ENCODE results near the gene TNRC6C. TPM values are rescaled to one million over a fixed set of nuclear protein-coding genes. Genes with fewer than 3 reads are reported as not detected.

The TNRC6C gene
- total and polyA plus RNA-seq, 2 experiments from 2014 or later, result 4.2 to 5.6 TPM

DNA sequence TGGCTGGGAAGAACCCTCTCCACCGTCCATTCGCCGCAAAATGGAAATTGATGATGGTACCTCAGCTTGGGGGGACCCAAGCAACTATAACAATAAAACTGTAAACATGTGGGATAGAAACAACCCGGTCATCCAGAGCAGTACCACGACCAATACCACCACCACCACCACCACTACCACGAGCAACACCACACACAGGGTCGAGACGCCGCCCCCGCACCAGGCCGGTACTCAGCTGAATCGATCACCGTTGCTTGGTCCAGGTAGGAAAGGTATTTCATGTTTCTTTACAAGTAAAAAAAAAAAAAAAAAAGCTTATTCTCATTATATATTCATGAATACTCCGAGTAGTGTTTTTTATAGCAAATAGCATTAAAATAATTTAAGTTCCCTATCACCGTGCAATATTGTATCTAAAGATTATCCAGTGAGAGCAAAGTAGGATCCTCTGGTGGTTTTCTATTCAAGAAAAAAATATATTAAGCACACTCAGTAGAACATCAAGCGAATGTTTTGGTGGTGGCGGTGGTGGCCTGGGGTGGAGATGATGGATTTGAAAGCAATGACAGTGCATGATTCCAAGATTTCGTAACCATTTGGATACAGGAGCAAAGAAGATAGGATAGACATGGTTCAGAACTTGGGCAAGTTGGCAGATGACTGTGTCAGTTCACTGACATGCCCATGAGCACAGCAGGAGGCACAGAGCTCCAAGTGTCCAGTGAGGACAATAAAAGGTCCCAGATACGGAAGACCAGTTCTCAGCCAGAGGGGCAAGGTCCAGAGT lies 92.9 kb downstream of the TNRC6C start:
- Histone ChIP-seq H3K9me2 (replicated peaks; ENCODE audit: insufficient read depth) (no peaks in the 10 kb centered on the region), H4K20me1 (ENCODE audit: insufficient read depth, poor library complexity, severe bottlenecking) (no peaks in the 10 kb centered on the region), H3K4me1 (ENCODE audit: insufficient read depth) (no peaks in the 10 kb centered on the region), H3K4me2 (no peak overlapping the region), H3K4me3 (no peak overlapping the region), H3K79me2 (peaks cover 3% of the 10 kb centered on the region), H2AFZ (no peak overlapping the region), H3K27ac (no peak overlapping the region), H3K9me3 (ENCODE audit: low read depth) (no peaks in the 10 kb centered on the region), H3K27me3 (no peaks in the 10 kb centered on the region), H3K36me3 (replicated peaks; ENCODE audit: insufficient read depth, low read depth) (no peaks in the 10 kb centered on the region)
- no peak for DNase-seq (ENCODE audit: low spot score)
- TF ChIP-seq EZH2phosphoT487 (IDR thresholded peaks at IDR 0.05; ENCODE audit: low read depth, severe bottlenecking, unreplicated experiment), result no peak
- TF ChIP-seq, protein P1, sequence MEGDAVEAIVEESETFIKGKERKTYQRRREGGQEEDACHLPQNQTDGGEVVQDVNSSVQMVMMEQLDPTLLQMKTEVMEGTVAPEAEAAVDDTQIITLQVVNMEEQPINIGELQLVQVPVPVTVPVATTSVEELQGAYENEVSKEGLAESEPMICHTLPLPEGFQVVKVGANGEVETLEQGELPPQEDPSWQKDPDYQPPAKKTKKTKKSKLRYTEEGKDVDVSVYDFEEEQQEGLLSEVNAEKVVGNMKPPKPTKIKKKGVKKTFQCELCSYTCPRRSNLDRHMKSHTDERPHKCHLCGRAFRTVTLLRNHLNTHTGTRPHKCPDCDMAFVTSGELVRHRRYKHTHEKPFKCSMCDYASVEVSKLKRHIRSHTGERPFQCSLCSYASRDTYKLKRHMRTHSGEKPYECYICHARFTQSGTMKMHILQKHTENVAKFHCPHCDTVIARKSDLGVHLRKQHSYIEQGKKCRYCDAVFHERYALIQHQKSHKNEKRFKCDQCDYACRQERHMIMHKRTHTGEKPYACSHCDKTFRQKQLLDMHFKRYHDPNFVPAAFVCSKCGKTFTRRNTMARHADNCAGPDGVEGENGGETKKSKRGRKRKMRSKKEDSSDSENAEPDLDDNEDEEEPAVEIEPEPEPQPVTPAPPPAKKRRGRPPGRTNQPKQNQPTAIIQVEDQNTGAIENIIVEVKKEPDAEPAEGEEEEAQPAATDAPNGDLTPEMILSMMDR (IDR thresholded peaks at IDR 0.05; ENCODE audit: poor library complexity), result no peak
- no peak for TF ChIP-seq EZH2 (IDR thresholded peaks at IDR 0.05; ENCODE audit: borderline replicate concordance)
- 94% methylated on average over 19 of the region's 19 CpGs for WGBS (ENCODE audit: low lambda C conversion rate, missing lambda C conversion rate)

- H3K4me2 ChIP-seq, result no peak overlapping the region
- no peaks in the 10 kb centered on the region for H3K9me2 ChIP-seq (replicated peaks; ENCODE audit: insufficient read depth)
- no peaks in the 10 kb centered on the region for H3K36me3 ChIP-seq (replicated peaks; ENCODE audit: insufficient read depth, low read depth)
- no peak overlapping the region for H3K27ac ChIP-seq
- H2AFZ ChIP-seq, result no peak overlapping the region
- no peaks in the 10 kb centered on the region for H3K27me3 ChIP-seq
- peaks cover 8% of the 10 kb centered on the region for H4K20me1 ChIP-seq (ENCODE audit: insufficient read depth, poor library complexity, severe bottlenecking)
- TF ChIP-seq, protein P1 (IDR thresholded peaks at IDR 0.05; ENCODE audit: poor library complexity), result no peak
- TF ChIP-seq EZH2phosphoT487 (IDR thresholded peaks at IDR 0.05; ENCODE audit: low read depth, severe bottlenecking, unreplicated experiment) (no peak), EZH2 (IDR thresholded peaks at IDR 0.05; ENCODE audit: borderline replicate concordance) (no peak)
- no peak overlapping the region for H3K4me3 ChIP-seq
- no peaks in the 10 kb centered on the region for H3K4me1 ChIP-seq (ENCODE audit: insufficient read depth)
- DNase-seq (ENCODE audit: low spot score), result no peak
- H3K79me2 ChIP-seq, result no peaks in the 10 kb centered on the region
- WGBS (ENCODE audit: low lambda C conversion rate, missing lambda C conversion rate), result 89% methylated on average over 5 of the region's 5 CpGs
- H3K9me3 ChIP-seq (ENCODE audit: low read depth), result no peaks in the 10 kb centered on the region
Measured at GRCh38 chr17:78053777-78054468, 95.4 kb downstream of the TNRC6C start.

- H2AFZ ChIP-seq, result no peak overlapping the region
- H3K36me3 ChIP-seq (replicated peaks; ENCODE audit: insufficient read depth, low read depth), result no peaks in the 10 kb centered on the region
- no peak overlapping the region for H3K4me3 ChIP-seq
- H3K27ac ChIP-seq, result no peak overlapping the region
- DNase-seq (ENCODE audit: low spot score), result no peak
- WGBS (ENCODE audit: low lambda C conversion rate, missing lambda C conversion rate), result 95% methylated on average over 3 of the region's 3 CpGs
- no peaks in the 10 kb centered on the region for H3K27me3 ChIP-seq
- H3K4me1 ChIP-seq (ENCODE audit: insufficient read depth), result no peaks in the 10 kb centered on the region
- H3K9me3 ChIP-seq (ENCODE audit: low read depth), result no peaks in the 10 kb centered on the region
- H3K79me2 ChIP-seq, result no peaks in the 10 kb centered on the region
- no peak overlapping the region for H3K4me2 ChIP-seq
- H4K20me1 ChIP-seq (ENCODE audit: insufficient read depth, poor library complexity, severe bottlenecking), result peaks cover 8% of the 10 kb centered on the region
- no peak for TF ChIP-seq EZH2phosphoT487 (IDR thresholded peaks at IDR 0.05; ENCODE audit: low read depth, severe bottlenecking, unreplicated experiment)
- H3K9me2 ChIP-seq (replicated peaks; ENCODE audit: insufficient read depth), result no peaks in the 10 kb centered on the region
Measured at GRCh38 chr17:78057113-78057740, 98.7 kb downstream of the TNRC6C start.

DNA sequence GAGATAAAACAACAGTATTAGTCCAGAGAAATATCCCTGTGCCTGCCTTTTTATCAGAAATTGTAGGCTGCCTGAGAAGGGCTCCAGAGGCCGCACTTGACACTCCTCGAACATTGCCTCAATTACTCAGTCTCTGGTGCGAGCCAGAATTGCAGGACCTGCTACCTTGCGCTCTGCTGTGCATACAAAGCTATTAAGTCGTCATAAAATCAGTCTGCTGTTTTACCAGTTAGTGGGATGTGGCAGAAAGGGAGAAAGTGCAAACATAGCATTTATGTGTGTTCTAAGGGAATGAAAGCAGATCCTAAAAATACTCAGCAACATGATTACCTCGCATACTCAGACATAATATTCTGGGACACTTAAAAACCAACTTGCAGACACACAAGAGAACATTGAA lies 99.5 kb downstream of the TNRC6C start:
- H3K4me3 ChIP-seq, result no peak overlapping the region
- peaks cover 8% of the 10 kb centered on the region for H4K20me1 ChIP-seq (ENCODE audit: insufficient read depth, poor library complexity, severe bottlenecking)
- TF ChIP-seq EZH2phosphoT487 (IDR thresholded peaks at IDR 0.05; ENCODE audit: low read depth, severe bottlenecking, unreplicated experiment) (no peak), EZH2 (IDR thresholded peaks at IDR 0.05; ENCODE audit: borderline replicate concordance) (no peak)
- TF ChIP-seq, protein P1 (IDR thresholded peaks at IDR 0.05; ENCODE audit: poor library complexity), result no peak
- H3K79me2 ChIP-seq, result no peaks in the 10 kb centered on the region
- no peaks in the 10 kb centered on the region for H3K36me3 ChIP-seq (replicated peaks; ENCODE audit: insufficient read depth, low read depth)
- H3K4me1 ChIP-seq (ENCODE audit: insufficient read depth), result no peaks in the 10 kb centered on the region
- DNase-seq (ENCODE audit: low spot score), result peak; percentile 16
- H3K9me2 ChIP-seq (replicated peaks; ENCODE audit: insufficient read depth), result no peaks in the 10 kb centered on the region
- H3K9me3 ChIP-seq (ENCODE audit: low read depth), result no peaks in the 10 kb centered on the region
- H3K4me2 ChIP-seq, result no peak overlapping the region
- 57% methylated on average over 6 of the region's 6 CpGs for WGBS (ENCODE audit: low lambda C conversion rate, missing lambda C conversion rate)
- H3K27ac ChIP-seq, result no peak overlapping the region
- no peak overlapping the region for H2AFZ ChIP-seq
- H3K27me3 ChIP-seq, result no peaks in the 10 kb centered on the region

Measured in hepatocyte (in vitro differentiated cells).